MM.1S (cell line): ENCODE results near the gene LRMDA.

ENCODE experiments used
- CTCF ChIP-seq: fragments of 300-600 bp; sonication (generic); IDR thresholded peaks from 2 replicates; pipeline ENCODE4 v1.5.1; 2016; ENCODE audit warnings: antibody characterized with exemption, low read length, mixed read lengths
- EZH2 ChIP-seq: fragments of 300-600 bp; sonication (generic); optimal IDR thresholded peaks from 2 replicates; pipeline ENCODE3; 2017; ENCODE audit warnings: low read depth, mild to moderate bottlenecking, antibody characterized with exemption, low read length, mixed read lengths
- EZH2phosphoT487 ChIP-seq: fragments of 300-600 bp; sonication (generic); IDR thresholded peaks from 2 replicates; pipeline ENCODE4 v1.6.1; 2018; ENCODE audit warnings: antibody characterized with exemption, low read length

GRCh38 chr10:75507469-75507868, 76.0 kb downstream of the LRMDA start:
- TF ChIP-seq CTCF: no peak
- no peak for TF ChIP-seq EZH2phosphoT487
- no peak for TF ChIP-seq EZH2
